AG08396 (cell line): ENCODE results near the gene ADCYAP1.

Experiments used
- DNase-seq: peaks from one replicate; pipeline ENCODE4 v3.0.0; 2012; ENCODE audit warnings: low spot score, mixed read lengths

ADCYAP1 gene

GRCh38 chr18:910247-910646, 5.6 kb downstream of the ADCYAP1 start:
- no peak for DNase-seq

GRCh38 chr18:911025-911424, 6.4 kb downstream of the ADCYAP1 start:
- DNase-seq, result no peak

GRCh38 chr18:911486-911885, 6.8 kb downstream of the ADCYAP1 start:
- DNase-seq, result no peak

GRCh38 chr18:916562-916961, 11.9 kb downstream of the ADCYAP1 start:
- no peak for DNase-seq

GRCh38 chr18:919078-919477, 14.4 kb downstream of the ADCYAP1 start:
- no peak for DNase-seq

GRCh38 chr18:923144-923866, 18.6 kb downstream of the ADCYAP1 start:
- DNase-seq, result no peak

- no peak for DNase-seq
These were observed 20.3 kb downstream of the ADCYAP1 start for GRCh38 chr18:924987-925386.

GRCh38 chr18:926946-927345, 22.3 kb downstream of the ADCYAP1 start:
- DNase-seq, result no peak

GRCh38 chr18:933082-933481, 28.4 kb downstream of the ADCYAP1 start:
- DNase-seq, result no peak

- DNase-seq, result no peak
These were observed 30.0 kb downstream of the ADCYAP1 start for GRCh38 chr18:934518-935133.

GRCh38 chr18:936941-937340, 32.3 kb downstream of the ADCYAP1 start:
- no peak for DNase-seq

- DNase-seq, result no peak
These were observed 34.5 kb downstream of the ADCYAP1 start for GRCh38 chr18:939166-939565.

GRCh38 chr18:939958-940357, 35.3 kb downstream of the ADCYAP1 start:
- no peak for DNase-seq

GRCh38 chr18:941331-941730, 36.7 kb downstream of the ADCYAP1 start:
- no peak for DNase-seq

GRCh38 chr18:944440-944839, 39.8 kb downstream of the ADCYAP1 start:
- DNase-seq, result no peak

- DNase-seq, result no peak
These were observed 45.3 kb downstream of the ADCYAP1 start for GRCh38 chr18:949724-950631.

- DNase-seq, result no peak
These were observed 46.3 kb downstream of the ADCYAP1 start for GRCh38 chr18:950882-951495.

- no peak for DNase-seq
These were observed 50.9 kb downstream of the ADCYAP1 start for GRCh38 chr18:955384-956066.

- DNase-seq, result no peak
These were observed 53.2 kb downstream of the ADCYAP1 start for GRCh38 chr18:957829-958228.

GRCh38 chr18:959854-960253, 55.2 kb downstream of the ADCYAP1 start:
- no peak for DNase-seq
